GM12801 (cell line): ENCODE data around the gene CACNA2D3.

Experiments used
- TF ChIP-seq, protein P1 (sequence below): IDR thresholded peaks from one replicate; pipeline ENCODE4 v1.5.1; 2011; ENCODE audit warnings: control low read depth; ENCODE audit not compliant: insufficient read length; ENCODE audit errors: extremely low read depth

The CACNA2D3 gene

DNA sequence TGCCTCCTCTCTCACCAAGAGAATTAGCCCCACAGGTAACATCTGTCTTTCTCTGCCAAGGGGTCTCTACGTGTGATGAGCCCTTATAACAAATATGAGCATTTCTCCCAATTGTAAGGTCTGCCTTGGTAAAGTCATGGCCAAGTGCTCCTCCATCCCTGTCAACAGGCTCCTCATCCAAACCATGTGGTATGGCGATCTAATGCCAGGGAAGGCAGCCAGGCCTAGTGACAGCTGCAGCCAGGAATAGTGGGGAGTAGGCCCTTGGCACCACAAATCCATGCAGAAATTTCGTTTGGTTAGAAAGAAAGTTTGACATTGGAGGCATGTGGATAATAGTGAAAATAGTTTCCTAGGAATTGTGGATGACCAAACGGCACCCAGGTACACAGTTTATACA, 810.3 kb downstream of the CACNA2D3 start:
- TF ChIP-seq, protein P1, sequence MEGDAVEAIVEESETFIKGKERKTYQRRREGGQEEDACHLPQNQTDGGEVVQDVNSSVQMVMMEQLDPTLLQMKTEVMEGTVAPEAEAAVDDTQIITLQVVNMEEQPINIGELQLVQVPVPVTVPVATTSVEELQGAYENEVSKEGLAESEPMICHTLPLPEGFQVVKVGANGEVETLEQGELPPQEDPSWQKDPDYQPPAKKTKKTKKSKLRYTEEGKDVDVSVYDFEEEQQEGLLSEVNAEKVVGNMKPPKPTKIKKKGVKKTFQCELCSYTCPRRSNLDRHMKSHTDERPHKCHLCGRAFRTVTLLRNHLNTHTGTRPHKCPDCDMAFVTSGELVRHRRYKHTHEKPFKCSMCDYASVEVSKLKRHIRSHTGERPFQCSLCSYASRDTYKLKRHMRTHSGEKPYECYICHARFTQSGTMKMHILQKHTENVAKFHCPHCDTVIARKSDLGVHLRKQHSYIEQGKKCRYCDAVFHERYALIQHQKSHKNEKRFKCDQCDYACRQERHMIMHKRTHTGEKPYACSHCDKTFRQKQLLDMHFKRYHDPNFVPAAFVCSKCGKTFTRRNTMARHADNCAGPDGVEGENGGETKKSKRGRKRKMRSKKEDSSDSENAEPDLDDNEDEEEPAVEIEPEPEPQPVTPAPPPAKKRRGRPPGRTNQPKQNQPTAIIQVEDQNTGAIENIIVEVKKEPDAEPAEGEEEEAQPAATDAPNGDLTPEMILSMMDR, result no peak

DNA sequence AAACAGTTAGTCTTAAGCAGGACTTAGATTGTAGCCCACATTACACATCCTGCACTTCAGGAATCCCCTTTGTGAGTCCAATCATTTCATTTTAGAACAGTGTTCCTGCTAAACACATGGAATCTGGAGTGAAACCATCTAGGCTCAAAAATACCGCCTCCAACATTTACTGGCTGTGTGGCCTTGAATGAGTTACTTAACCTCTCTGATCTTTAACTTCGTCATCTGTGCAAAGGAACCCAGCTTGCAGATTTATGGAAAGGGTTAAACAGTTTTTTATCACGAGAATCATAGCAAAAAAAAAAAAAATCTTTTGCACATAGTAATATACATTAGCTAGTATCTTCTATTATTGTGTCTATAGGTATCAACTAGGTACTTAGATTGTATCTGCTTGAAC, 813.5 kb downstream of the CACNA2D3 start:
- TF ChIP-seq, protein P1, result no peak

DNA sequence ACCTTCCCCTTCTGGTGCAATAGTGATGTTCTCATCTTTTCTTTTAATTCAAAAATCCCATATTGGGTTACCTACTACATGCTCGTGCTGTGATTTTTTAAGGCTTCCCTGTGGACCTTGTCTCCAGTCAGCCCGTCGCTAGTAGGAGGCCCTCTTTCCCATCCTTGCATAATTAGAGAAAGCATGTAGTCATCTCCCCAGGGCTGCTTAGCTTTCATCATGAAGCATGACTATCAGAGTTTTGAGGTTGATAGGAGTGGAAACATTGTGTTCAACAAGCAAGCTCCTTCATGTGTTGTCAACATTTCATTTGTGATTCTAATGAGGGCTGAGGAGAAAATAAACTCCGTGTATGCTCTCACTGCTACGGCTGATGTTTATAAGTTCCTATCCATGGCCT, 814.2 kb downstream of the CACNA2D3 start:
- TF ChIP-seq, protein P1, result no peak

DNA sequence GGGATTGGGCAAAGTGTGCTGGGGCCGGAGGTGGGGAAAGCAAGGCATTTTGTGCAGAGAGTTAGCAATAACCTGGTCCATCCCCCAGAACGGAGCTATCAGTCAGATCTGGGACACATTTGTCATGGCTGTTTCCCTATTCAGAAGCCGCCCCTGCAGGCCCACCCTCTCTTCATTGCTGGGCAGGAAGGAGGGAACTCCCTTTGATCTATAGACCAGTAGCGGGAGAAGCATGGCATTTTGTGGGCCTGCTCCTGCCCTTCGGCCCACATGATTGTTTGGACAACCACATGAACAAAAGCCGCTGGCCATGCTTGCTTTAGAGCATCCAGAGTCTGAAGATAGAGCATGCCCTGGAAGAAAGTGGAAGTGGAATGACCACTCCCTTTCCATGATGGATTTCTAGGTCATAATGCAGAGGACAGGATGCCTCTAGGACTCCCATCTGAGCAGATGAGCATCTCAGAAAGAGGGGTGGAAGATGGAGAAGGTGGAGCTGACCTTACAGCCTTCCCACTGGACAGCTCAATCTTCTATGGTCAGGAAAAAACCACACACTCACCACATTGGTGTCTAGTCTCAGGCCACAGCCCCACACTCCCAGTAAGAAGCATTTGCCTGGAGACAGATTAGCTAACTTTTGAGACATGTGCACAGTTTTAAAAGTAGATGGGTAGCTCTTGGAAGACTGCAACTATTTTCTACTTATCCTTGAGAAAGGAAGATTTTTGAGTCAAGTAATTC, 817.4 kb downstream of the CACNA2D3 start:
- TF ChIP-seq, protein P1, result no peak

DNA sequence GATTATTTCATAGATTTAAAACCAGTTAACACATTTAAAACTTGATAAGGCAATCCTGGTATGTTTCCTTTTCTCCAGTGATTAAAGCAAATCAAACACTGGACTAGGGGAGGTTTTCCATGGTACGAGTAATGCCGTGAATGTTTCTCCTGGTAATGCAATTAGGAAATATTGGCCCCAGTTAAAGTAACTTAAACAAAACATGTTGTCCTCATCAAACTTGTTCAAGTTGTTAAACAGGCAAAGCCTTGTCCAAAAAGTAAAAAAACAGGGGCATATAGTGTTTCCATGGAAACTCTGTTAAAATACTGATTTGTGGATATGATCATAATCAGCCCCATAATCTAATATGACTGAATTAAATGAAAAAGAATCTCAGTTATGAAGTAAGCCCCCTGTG, 818.6 kb downstream of the CACNA2D3 start:
- TF ChIP-seq, protein P1, result no peak

DNA sequence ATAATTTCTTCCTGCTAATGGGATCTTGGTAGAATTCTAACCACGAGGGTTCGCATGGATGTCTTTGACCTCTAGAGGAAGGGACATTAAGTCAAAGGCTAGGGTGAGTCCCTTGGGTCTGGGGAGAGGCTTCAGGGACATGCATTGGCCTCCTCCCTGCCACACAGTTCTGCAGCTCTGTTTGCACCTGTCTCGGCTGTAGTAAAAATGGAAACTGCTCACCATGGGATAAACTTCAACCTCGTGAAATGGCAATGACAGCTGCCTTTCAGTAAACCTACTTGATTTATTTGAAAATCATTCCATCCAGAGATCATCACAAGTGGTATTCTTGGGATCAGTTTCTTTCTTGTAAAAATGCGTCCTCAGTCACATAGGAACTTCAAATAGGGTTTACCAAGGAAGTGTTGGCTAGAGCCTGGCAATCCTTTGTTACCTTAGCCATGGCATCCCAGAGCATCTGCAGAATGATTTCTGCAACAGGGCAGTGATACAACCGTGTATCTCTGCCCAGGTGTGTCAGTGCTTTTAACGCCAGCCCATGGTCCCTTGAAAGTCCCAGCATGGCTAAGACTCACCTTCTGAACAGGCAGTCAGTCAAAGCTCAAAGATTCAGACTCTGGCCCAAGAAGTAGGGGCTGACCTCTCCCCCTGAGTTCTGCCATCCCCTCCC, 819.5 kb downstream of the CACNA2D3 start:
- TF ChIP-seq, protein P1, result no peak

DNA sequence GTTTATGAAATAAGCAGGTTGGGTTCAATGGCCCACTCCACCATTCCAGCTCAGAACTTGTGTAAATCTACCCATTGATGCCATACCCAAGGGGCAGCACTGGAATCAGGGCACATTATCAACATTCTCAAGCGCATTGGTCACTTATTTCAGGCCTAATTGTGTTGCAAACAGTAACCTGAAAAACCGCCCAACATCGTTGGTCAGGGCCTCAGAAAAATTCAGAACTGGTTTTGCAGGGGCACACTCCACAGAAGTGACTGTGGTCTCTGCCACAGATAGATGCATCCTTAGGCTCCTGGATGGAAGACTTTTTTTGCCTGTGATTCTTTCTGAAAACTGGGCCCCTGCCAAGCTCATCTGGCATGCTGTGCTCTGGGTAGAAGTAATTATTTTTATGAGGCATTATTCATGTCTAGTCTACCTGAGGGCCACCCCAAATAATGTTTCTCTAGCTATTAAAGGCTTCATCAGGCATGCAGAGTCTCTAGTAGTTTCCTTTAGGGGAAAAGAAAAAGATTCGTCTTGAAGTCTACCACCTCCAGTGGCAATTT, 827.2 kb downstream of the CACNA2D3 start:
- TF ChIP-seq, protein P1, result no peak
